HepG2 (cell line): Measurements from ENCODE around the gene BIRC7. TPM values are rescaled to one million over a fixed set of nuclear protein-coding genes. Genes with fewer than 3 reads are reported as not detected.

Experiments
- BCLAF1 ChIP-seq: fragments of 450-650 bp; IDR thresholded peaks from 2 replicates; pipeline ENCODE4 v1.6.1; 2017; ENCODE audit warnings: mild to moderate bottlenecking
- CEBPB ChIP-seq: IDR thresholded peaks from 2 replicates; pipeline ENCODE4 v1.6.1; 2011; ENCODE audit warnings: low read depth, low read length, improper control_type of control experiment, borderline replicate concordance
- HMG20A ChIP-seq: IDR thresholded peaks from 2 replicates; pipeline ENCODE4 v1.6.1; 2016; ENCODE audit warnings: borderline replicate concordance
- HMG20B ChIP-seq: conservative IDR thresholded peaks from 2 replicates; pipeline ENCODE4 v1.6.1; 2016; ENCODE audit warnings: missing genetic modification reagents, missing compliant biosample characterization
- MBD4 ChIP-seq: IDR thresholded peaks from 2 replicates; pipeline ENCODE4 v1.6.1; 2012; ENCODE audit warnings: low read length, inconsistent platforms, borderline replicate concordance
- MED8 ChIP-seq: sonication (generic); formaldehyde crosslinking; IDR thresholded peaks from 2 replicates; pipeline ENCODE4 v1.8.1; 2023; ENCODE audit warnings: mild to moderate bottlenecking, missing genetic modification reagents; ENCODE audit not compliant: insufficient replicate concordance
- PHF21A ChIP-seq: sonication (generic); formaldehyde crosslinking; IDR thresholded peaks from 2 replicates; pipeline ENCODE4 v1.5.0; 2020; ENCODE audit warnings: mild to moderate bottlenecking, missing genetic modification reagents
- SNAPC2 ChIP-seq: sonication (generic); formaldehyde crosslinking; IDR thresholded peaks from 2 replicates; pipeline ENCODE4 v1.8.1; 2022; ENCODE audit warnings: mild to moderate bottlenecking, missing genetic modification reagents
- UBTF ChIP-seq: sonication (generic); formaldehyde crosslinking; IDR thresholded peaks from 2 replicates; pipeline ENCODE4 v1.4.0; 2020; ENCODE audit warnings: mild to moderate bottlenecking, missing genetic modification reagents
- YEATS4 ChIP-seq: sonication (generic); formaldehyde crosslinking; IDR thresholded peaks from 2 replicates; pipeline ENCODE4 v1.4.0; 2020; ENCODE audit warnings: missing genetic modification reagents, borderline replicate concordance
- ZNF143 ChIP-seq: sonication (generic); formaldehyde crosslinking; IDR thresholded peaks from 2 replicates; pipeline ENCODE4 v1.4.0; 2020; ENCODE audit warnings: missing genetic modification reagents
- ZNF547 ChIP-seq: sonication (generic); formaldehyde crosslinking; IDR thresholded peaks from 2 replicates; pipeline ENCODE4 v1.5.1; 2020; ENCODE audit warnings: mild to moderate bottlenecking, missing genetic modification reagents
- ZNF549 ChIP-seq: sonication (generic); formaldehyde crosslinking; IDR thresholded peaks from 2 replicates; pipeline ENCODE4 v1.5.0; 2020; ENCODE audit warnings: missing genetic modification reagents
- ZNF557 ChIP-seq: sonication (generic); formaldehyde crosslinking; IDR thresholded peaks from 2 replicates; pipeline ENCODE4 v1.4.0; 2020; ENCODE audit warnings: missing genetic modification reagents
- ZNF572 ChIP-seq: sonication (generic); formaldehyde crosslinking; IDR thresholded peaks from 2 replicates; pipeline ENCODE4 v1.5.1; 2020; ENCODE audit warnings: mild to moderate bottlenecking, missing genetic modification reagents
- ZNF639 ChIP-seq: conservative IDR thresholded peaks from 2 replicates; pipeline ENCODE4 v1.6.1; 2018; ENCODE audit warnings: missing genetic modification reagents
- ZNF761 ChIP-seq: sonication (generic); formaldehyde crosslinking; conservative IDR thresholded peaks from 2 replicates; pipeline ENCODE4 v1.4.0; 2020; ENCODE audit warnings: mild to moderate bottlenecking, missing genetic modification reagents
- polyA plus RNA-seq, 8 experiments: library from polyadenylated mRNA; depleted of rRNA in 3 of 8; stranded (reverse) in 7 of 8; unstranded in 1 of 8; fragments of >200 nt; fragmentation: Illumina TruSeq in 4 of 8; extraction: Trizol in 4 of 8; gene quantifications; 2 replicates each; pipeline versions ENCODE4 v1.2.1 to v1.2.3, GENCODE V29; 2011 to 2016; ENCODE audit warnings: low read depth in 4 of 8, missing spikeins in 1 of 8, mixed read lengths in 1 of 8; ENCODE audit not compliant: insufficient read depth in 1 of 8
- total RNA-seq, 5 experiments: library from RNA; depleted of rRNA; stranded (reverse); fragments of >200 nt; fragmentation: Illumina TruSeq; extraction: Trizol; gene quantifications; 2 replicates each; pipeline ENCODE4 v1.2.3, GENCODE V29; 2016; ENCODE audit warnings: low read depth in 1 of 5
- TF ChIP-seq, protein P1 (sequence below): sonication (generic); formaldehyde crosslinking; IDR thresholded peaks from 2 replicates; pipeline ENCODE4 v1.4.0; 2020; ENCODE audit warnings: missing genetic modification reagents, low read depth, mild to moderate bottlenecking, borderline replicate concordance
- TF ChIP-seq, protein P2 (sequence below): sonication (generic); formaldehyde crosslinking; IDR thresholded peaks from 2 replicates; pipeline ENCODE4 v1.4.0; 2020; ENCODE audit warnings: missing genetic modification reagents

Gene BIRC7
- total and polyA plus RNA-seq, 2 of the 13 experiments (the other 11 are each of a cell fraction or from before 2014, with no cell fraction given): 0.27 to 5.1 TPM

DNA sequence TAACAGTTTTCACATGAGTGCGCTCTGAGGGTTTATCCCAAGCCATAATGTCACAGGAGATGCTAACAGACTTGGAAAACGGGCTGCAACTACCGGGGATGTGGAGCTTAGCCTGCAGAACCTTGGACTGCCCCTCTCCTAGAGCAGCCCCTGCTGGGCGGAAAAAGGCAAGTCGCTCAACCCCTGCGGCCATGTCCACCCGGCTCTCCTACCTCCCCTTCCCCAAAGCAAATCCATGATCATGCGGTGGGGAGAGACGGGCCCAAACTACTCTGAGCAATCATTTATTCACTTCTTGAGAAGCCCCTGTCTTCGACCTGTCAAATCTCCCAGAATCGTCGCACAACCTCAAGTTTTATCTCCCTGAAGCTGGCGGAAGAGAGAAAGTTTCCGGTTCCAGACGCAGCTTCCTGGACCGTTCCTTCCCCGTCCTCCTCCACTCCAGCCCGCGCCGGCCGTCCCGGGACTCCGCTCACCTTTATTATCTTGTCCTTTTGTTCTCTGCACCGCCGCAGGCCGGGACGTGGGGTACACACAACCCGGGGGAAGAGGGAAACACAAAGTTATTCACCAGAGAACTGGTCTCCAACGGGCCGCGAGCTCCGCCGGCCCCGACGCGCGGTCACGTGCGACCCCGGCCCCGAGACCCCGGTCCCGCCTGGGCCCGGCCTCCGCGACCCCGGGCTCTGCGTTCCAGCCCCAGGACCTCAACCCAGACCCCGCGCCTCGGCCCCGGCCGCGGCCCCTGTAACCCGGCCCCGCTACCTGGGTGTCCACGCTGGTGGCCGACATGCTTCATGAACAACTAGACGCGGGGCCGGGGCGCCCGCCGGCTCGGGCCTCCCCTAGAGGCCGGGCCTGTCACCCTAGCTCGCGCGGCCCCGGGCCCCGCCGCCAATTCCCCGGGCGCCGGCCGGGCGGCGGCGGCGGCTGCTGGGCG lies 20.3 kb upstream of the BIRC7 start (continued):
- no peak; the same call in 1 of the 2 replicates for TF ChIP-seq ZNF639
- 0 out of 2 replicates have a peak, but pooled peaks have one; percentile 65 for TF ChIP-seq ZNF557 (CRISPR knock-in tag)
- TF ChIP-seq, protein P1, sequence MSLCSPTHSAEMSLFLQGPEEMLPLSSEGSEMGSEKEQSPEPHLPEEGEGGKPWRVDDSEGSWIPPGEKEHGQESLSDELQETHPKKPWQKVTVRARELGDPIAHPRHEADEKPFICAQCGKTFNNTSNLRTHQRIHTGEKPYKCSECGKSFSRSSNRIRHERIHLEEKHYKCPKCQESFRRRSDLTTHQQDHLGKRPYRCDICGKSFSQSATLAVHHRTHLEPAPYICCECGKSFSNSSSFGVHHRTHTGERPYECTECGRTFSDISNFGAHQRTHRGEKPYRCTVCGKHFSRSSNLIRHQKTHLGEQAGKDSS: no peak
- no peak for TF ChIP-seq HMG20A (CRISPR knock-in tag)
- TF ChIP-seq MBD4: no peak
- peak; percentile 44; the same call in 1 of the 2 replicates for TF ChIP-seq ZNF143 (CRISPR knock-in tag)
- TF ChIP-seq ZNF549: no peak
- no peak for TF ChIP-seq ZNF572 (CRISPR knock-in tag)
- no peak for TF ChIP-seq PHF21A (CRISPR knock-in tag)
- peak; percentile 44 for TF ChIP-seq UBTF (CRISPR knock-in tag)
- no peak for TF ChIP-seq CEBPB
- no peak for TF ChIP-seq SNAPC2 (CRISPR knock-in tag)
- TF ChIP-seq BCLAF1: no peak
- no peak for TF ChIP-seq HMG20B (CRISPR knock-in tag)
- TF ChIP-seq ZNF761: no peak
- peak; percentile 55; the same call in 1 of the 2 replicates for TF ChIP-seq ZNF547 (CRISPR knock-in tag)
- TF ChIP-seq MED8 (CRISPR knock-in tag): no peak
- TF ChIP-seq YEATS4 (CRISPR knock-in tag): 0 out of 2 replicates have a peak, but pooled peaks have one; percentile 9
- TF ChIP-seq, protein P2, sequence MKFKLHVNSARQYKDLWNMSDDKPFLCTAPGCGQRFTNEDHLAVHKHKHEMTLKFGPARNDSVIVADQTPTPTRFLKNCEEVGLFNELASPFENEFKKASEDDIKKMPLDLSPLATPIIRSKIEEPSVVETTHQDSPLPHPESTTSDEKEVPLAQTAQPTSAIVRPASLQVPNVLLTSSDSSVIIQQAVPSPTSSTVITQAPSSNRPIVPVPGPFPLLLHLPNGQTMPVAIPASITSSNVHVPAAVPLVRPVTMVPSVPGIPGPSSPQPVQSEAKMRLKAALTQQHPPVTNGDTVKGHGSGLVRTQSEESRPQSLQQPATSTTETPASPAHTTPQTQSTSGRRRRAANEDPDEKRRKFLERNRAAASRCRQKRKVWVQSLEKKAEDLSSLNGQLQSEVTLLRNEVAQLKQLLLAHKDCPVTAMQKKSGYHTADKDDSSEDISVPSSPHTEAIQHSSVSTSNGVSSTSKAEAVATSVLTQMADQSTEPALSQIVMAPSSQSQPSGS (CRISPR knock-in tag): no peak
